ENCODE data around the gene ARID1B. TPM values are rescaled to one million over a fixed set of nuclear protein-coding genes. Genes with fewer than 3 reads are reported as not detected.

The ARID1B gene
- 46.4 TPM for total RNA-seq
- long read RNA-seq, full-length matches to known transcripts = 4 of 13 reads
- long read RNA-seq, partial matches to known transcripts = 9 of 13 reads
- long read RNA-seq, other reads (novel, unspliced or antisense) = 0 of 13 reads

GRCh38 chr6:156776840-156777576, at the start of gene ARID1B:
TSS of gene ARID1B (plus strand) at chr6:156777378. CDS start at chr6:156777681, 303 bp downstream.
- intact Hi-C loops (cut with DNase I) = loop anchor here (1.0 kb wide), 1 partner anchor 90 kb away; no protein-coding TSS in a partner anchor
- ATAC-seq (peak; percentile 75), DNase-seq (ENCODE audit: missing footprints) (peak; percentile 93)

GRCh38 chr6:156727715-156728385, 49.3 kb upstream of the ARID1B start:
- DNase-seq (ENCODE audit: missing footprints) (no peak), ATAC-seq (no peak)
- intact Hi-C loops (cut with DNase I) = no loop called here

- ATAC-seq (no peak), DNase-seq (ENCODE audit: missing footprints) (no peak)
- intact Hi-C loops (cut with DNase I) = no loop called here
Observed at GRCh38 chr6:156729248-156729647, 47.9 kb upstream of the ARID1B start.

- DNase-seq (ENCODE audit: missing footprints) (no peak), ATAC-seq (no peak)
- intact Hi-C loops (cut with DNase I) = no loop called here
Observed at GRCh38 chr6:156731396-156731795, 45.8 kb upstream of the ARID1B start.

- DNase-seq (ENCODE audit: missing footprints) (no peak), ATAC-seq (no peak)
- intact Hi-C loops (cut with DNase I) = no loop called here
Observed at GRCh38 chr6:156735751-156736150, 41.4 kb upstream of the ARID1B start.

GRCh38 chr6:156740604-156741003, 36.6 kb upstream of the ARID1B start:
- DNase-seq (ENCODE audit: missing footprints) = no peak
- ATAC-seq = no peak
- intact Hi-C loops (cut with DNase I) = no loop called here

- ATAC-seq (no peak), DNase-seq (ENCODE audit: missing footprints) (no peak)
- intact Hi-C loops (cut with DNase I) = no loop called here
Observed at GRCh38 chr6:156741287-156742073, 35.7 kb upstream of the ARID1B start.

GRCh38 chr6:156747715-156748114, 29.5 kb upstream of the ARID1B start:
- DNase-seq (ENCODE audit: missing footprints) (no peak), ATAC-seq (no peak)
- intact Hi-C loops (cut with DNase I) = no loop called here

- intact Hi-C loops (cut with DNase I) = no loop called here
- no peak for ATAC-seq
Observed at GRCh38 chr6:156748504-156748903, 28.7 kb upstream of the ARID1B start.

GRCh38 chr6:156752666-156753301, 24.4 kb upstream of the ARID1B start:
- DNase-seq (ENCODE audit: missing footprints) (no peak), ATAC-seq (peak; percentile 59)
- intact Hi-C loops (cut with DNase I) = no loop called here

More at GRCh38 chr6:156748504-156748903, 28.7 kb upstream of the ARID1B start:
- no peak for DNase-seq (ENCODE audit: missing footprints)

GRCh38 chr6:156756630-156757610, 20.3 kb upstream of the ARID1B start:
- DNase-seq (ENCODE audit: missing footprints) (no peak), ATAC-seq (no peak)
- intact Hi-C loops (cut with DNase I) = no loop called here

GRCh38 chr6:156757849-156758248, 19.3 kb upstream of the ARID1B start:
- ATAC-seq (no peak), DNase-seq (ENCODE audit: missing footprints) (no peak)
- intact Hi-C loops (cut with DNase I) = no loop called here

- ATAC-seq (no peak), DNase-seq (ENCODE audit: missing footprints) (no peak)
- intact Hi-C loops (cut with DNase I) = no loop called here
Observed at GRCh38 chr6:156760377-156760776, 16.8 kb upstream of the ARID1B start.

GRCh38 chr6:156762547-156762946, 14.6 kb upstream of the ARID1B start:
- ATAC-seq (no peak), DNase-seq (ENCODE audit: missing footprints) (no peak)
- intact Hi-C loops (cut with DNase I) = no loop called here

- intact Hi-C loops (cut with DNase I) = no loop called here
Observed at GRCh38 chr6:156765117-156765516, 12.1 kb upstream of the ARID1B start.

GRCh38 chr6:156767603-156768467, 9.3 kb upstream of the ARID1B start:
- intact Hi-C loops (cut with DNase I) = no loop called here
- ATAC-seq (no peak), DNase-seq (ENCODE audit: missing footprints) (no peak)

More at GRCh38 chr6:156765117-156765516, 12.1 kb upstream of the ARID1B start:
- ATAC-seq = no peak
- no peak for DNase-seq (ENCODE audit: missing footprints)

- ATAC-seq (no peak), DNase-seq (ENCODE audit: missing footprints) (no peak)
- intact Hi-C loops (cut with DNase I) = no loop called here
Observed at GRCh38 chr6:156771047-156771446, 6.1 kb upstream of the ARID1B start.
